ENCODE measurements around the gene PPP6R3.

- TF ChIP-seq POLR2AphosphoS5 (IDR thresholded peaks at IDR 0.05) (no peak), CTCF (IDR thresholded peaks at IDR 0.05) (no peak)
Observed at GRCh38 chr11:68617925-68618809, 157.6 kb downstream of the PPP6R3 start.
